Endothelial cell of umbilical vein (primary cell): ENCODE data around the gene NDUFS1. TPM values are rescaled to one million over a fixed set of nuclear protein-coding genes. Genes with fewer than 3 reads are reported as not detected.
"Not testable (repeated sequence)": the region's sequence is repeated elsewhere in the genome, so short reads cannot be mapped to it uniquely, and the experiment has no call there.

ENCODE experiments used
- BruUV-seq: library from RNA; stranded (reverse); fragments of 400-500 nt; replicated peaks from 2 replicates; lab custom pipeline; 2021; lab: Mats Ljungman, UMichigan
- CTCF ChIA-PET: fragments of 300-600, 350-600 bp; sonication (Branson Sonifier 250); formaldehyde crosslinking; loops from one replicate; lab custom pipeline; 2021; ENCODE audit warnings: antibody characterized with exemption, inconsistent platforms; lab: Charles Lee
- POLR2A ChIA-PET: fragments of 300-600, 350-600 bp; sonication (Branson Sonifier 250); formaldehyde crosslinking; loops from one replicate; lab custom pipeline; 2021; ENCODE audit warnings: antibody characterized with exemption, inconsistent platforms; lab: Charles Lee
- DNase-seq: peaks from one replicate; pipeline ENCODE4 v3.0.0-alpha.2; 2011; ENCODE audit warnings: low read depth, low spot score
- FAIRE-seq: peaks from 2 replicates; lab custom pipeline; 2011; peaks lifted over from hg19 to GRCh38; lab: Jason Lieb, UNC
- H2AFZ ChIP-seq: 2 replicates; pipeline ENCODE4 v1.6.0; 2012; ENCODE audit warnings: low read depth, low read length, control low read depth, inconsistent platforms
- H3K27ac ChIP-seq: 2 replicates; pipeline ENCODE4 v1.5.1; 2011; ENCODE audit warnings: low read depth, mild to moderate bottlenecking, control low read depth, low read length, moderate library complexity; ENCODE audit not compliant: insufficient read depth
- H3K27me3 ChIP-seq, 2 experiments: 2 replicates each; pipeline versions ENCODE4 v1.6.0 to v1.6.1; 2011; ENCODE audit warnings: low read length in 2 of 2, mixed read lengths in 1 of 2; ENCODE audit not compliant: control insufficient read depth in 2 of 2, insufficient read depth in 2 of 2
- H3K36me3 ChIP-seq, 2 experiments: 2 replicates in 1 of 2; 3 replicates in 1 of 2; pipeline ENCODE4 v1.5.1; 2011; ENCODE audit warnings: low read length in 2 of 2, mild to moderate bottlenecking in 1 of 2, moderate library complexity in 1 of 2; ENCODE audit not compliant: control insufficient read depth in 2 of 2, insufficient read depth in 2 of 2; ENCODE audit errors: extremely low read depth in 1 of 2
- H3K4me1 ChIP-seq: 3 replicates; pipeline ENCODE4 v1.5.1; 2011; ENCODE audit warnings: mild to moderate bottlenecking, low read length; ENCODE audit not compliant: control insufficient read depth, insufficient read depth; ENCODE audit errors: extremely low read depth
- H3K4me2 ChIP-seq: 2 replicates; pipeline ENCODE4 v1.6.1; 2011; ENCODE audit warnings: low read length, control low read depth, mixed read lengths; ENCODE audit not compliant: insufficient read depth
- H3K4me3 ChIP-seq, 3 experiments: fragments of 200-600 bp in 1 of 3; sonication (generic), shearing (Covaris generic) in 1 of 3; replicated peaks in 1 of 3; 2 replicates each; pipeline ENCODE4 v1.5.1; 2011 to 2016; ENCODE audit warnings: control low read depth in 3 of 3, low read length in 3 of 3, mild to moderate bottlenecking in 2 of 3, inconsistent platforms in 1 of 3, low read depth in 1 of 3, moderate library complexity in 1 of 3; ENCODE audit not compliant: insufficient read depth in 1 of 3
- H3K79me2 ChIP-seq: 2 replicates; pipeline ENCODE4 v1.6.0; 2012; ENCODE audit warnings: low read length, inconsistent platforms; ENCODE audit not compliant: control insufficient read depth, insufficient read depth
- H3K9ac ChIP-seq: replicated peaks from 2 replicates; pipeline ENCODE3; 2011; ENCODE audit warnings: low read length, control low read depth; ENCODE audit not compliant: insufficient read depth; ENCODE audit errors: extremely low read depth
- H3K9me1 ChIP-seq: replicated peaks from 3 replicates; pipeline ENCODE4 v1.6.0; 2011; ENCODE audit warnings: mild to moderate bottlenecking, low read length; ENCODE audit not compliant: control insufficient read depth, insufficient read depth; ENCODE audit errors: extremely low read depth
- H3K9me3 ChIP-seq: replicated peaks from 2 replicates; pipeline ENCODE4 v1.5.1; 2012; ENCODE audit warnings: low read length, inconsistent platforms; ENCODE audit not compliant: control insufficient read depth, insufficient read depth
- H4K20me1 ChIP-seq: replicated peaks from 2 replicates; pipeline ENCODE3; 2011; ENCODE audit warnings: mild to moderate bottlenecking, low read length; ENCODE audit not compliant: control insufficient read depth, insufficient read depth; ENCODE audit errors: extremely low read depth
- FOS ChIP-seq: IDR thresholded peaks from 2 replicates; pipeline ENCODE4 v1.6.1; 2011; ENCODE audit warnings: mild to moderate bottlenecking, low read length, moderate library complexity, borderline replicate concordance; ENCODE audit not compliant: insufficient read depth
- GATA2 ChIP-seq: IDR thresholded peaks from 2 replicates; pipeline ENCODE4 v1.7.0; 2011; ENCODE audit warnings: low read depth, mild to moderate bottlenecking, moderate library complexity, mixed read lengths, low read length; ENCODE audit not compliant: insufficient read length, insufficient read depth
- MYC ChIP-seq: IDR thresholded peaks from one replicate; pipeline ENCODE4 v1.6.1; 2011; ENCODE audit warnings: mild to moderate bottlenecking, low read depth, low read length
- dilution Hi-C: fragments of 300-500 bp; cut with MboI; formaldehyde crosslinking; loops from one replicate; pipeline ENCODE4 v1.15.0; 2019; ENCODE audit warnings: low sequenced_read_pairs; ENCODE audit not compliant: extremely low pct_ligation_motif_present
- intact Hi-C: fragments of 100-400 bp; cut with micrococcal nuclease; formaldehyde crosslinking; loops from one replicate; pipeline ENCODE4 v1.10.0; 2022
- polyA plus RNA-seq, 4 experiments: library from polyadenylated mRNA; depleted of rRNA in 3 of 4; stranded (reverse) in 3 of 4; unstranded in 1 of 4; fragments of >200 nt; gene quantifications; 2 replicates each; pipeline versions ENCODE4 v1.2.1 to v1.2.3, GENCODE V29; 2011 to 2012; ENCODE audit warnings: missing spikeins in 1 of 4
- total RNA-seq: library from RNA; stranded (reverse); gene quantifications from 2 replicates; pipeline ENCODE4 v1.2.3, GENCODE V29; 2021

NDUFS1 gene
- total and polyA plus RNA-seq, 2 donors (not counting 3 experiments of a cell fraction or from before 2014, with no cell fraction given): 49.8 to 93.2 TPM

GRCh38 chr2:206189691-206190090, 30.4 kb upstream of the NDUFS1 start:
- ChIA-PET CTCF (interaction anchor here (0.6 kb wide), 1 partner anchor 105 kb away, joined by 4 read pairs; no protein-coding TSS in a partner anchor), POLR2A (interaction anchor here (0.6 kb wide), 1 partner anchor 14 kb away, joined by 4 read pairs; no protein-coding TSS in a partner anchor)
- no peak for DNase-seq
- Histone ChIP-seq H2AFZ (no peak overlapping the region), H3K27ac (no peak overlapping the region), H3K4me3 (no peak overlapping the region), H3K9me1 (no peaks in the 10 kb centered on the region), H3K4me1 (no peaks in the 10 kb centered on the region), H3K79me2 (no peaks in the 10 kb centered on the region), H3K4me2 (no peak overlapping the region), H3K9ac (no peak overlapping the region), H4K20me1 (no peaks in the 10 kb centered on the region), H3K9me3 (no peaks in the 10 kb centered on the region), H3K27me3 (peaks cover 6 to 13% of the 10 kb centered on the region in 2 experiments), H3K36me3 (no peaks in the 10 kb centered on the region)
- dilution Hi-C loops: no loop called here
- BruUV-seq: no TSS peak
- no peak for FAIRE-seq
- intact Hi-C loops: no loop called here
- TF ChIP-seq GATA2 (no peak), FOS (no peak), MYC (no peak)

- FAIRE-seq, H3K4me3 ChIP-seq, H2AFZ ChIP-seq, H3K9ac ChIP-seq, POLR2A ChIA-PET, H3K36me3 ChIP-seq, H3K9me1 ChIP-seq, H3K27ac ChIP-seq, intact Hi-C loops, H3K79me2 ChIP-seq, H3K27me3 ChIP-seq, BruUV-seq, H4K20me1 ChIP-seq, H3K9me3 ChIP-seq, DNase-seq, dilution Hi-C loops, H3K4me2 ChIP-seq, H3K4me1 ChIP-seq: not testable (repeated sequence)
- CTCF ChIA-PET: interaction anchor here (0.6 kb wide), 1 partner anchor 1791 kb away, joined by 3 read pairs; no protein-coding TSS in a partner anchor
These were observed 22.3 kb upstream of the NDUFS1 start for GRCh38 chr2:206181526-206181925.
